GM12878 (cell line): ENCODE data around the gene KLK2. TPM values are rescaled to one million over a fixed set of nuclear protein-coding genes. Genes with fewer than 3 reads are reported as not detected.

Source experiments
- ATAC-seq: fragments of 200-7000 bp; cut with Tn5 transposase; 3 replicates; pipeline ENCODE4 v1.9.1; 2020; ENCODE audit warnings: mild to moderate bottlenecking, moderate library complexity
- BruUV-seq: library from RNA; stranded (reverse); fragments of 400-500 nt; replicated peaks from 2 replicates; lab custom pipeline; 2021; lab: Mats Ljungman, UMichigan
- CTCF ChIA-PET: fragments of 300-600 bp; sonication (Branson Sonifier 250); formaldehyde crosslinking; extraction: SDS; loops from one replicate; lab custom pipeline; 2021; ENCODE audit warnings: inconsistent platforms; lab: Yijun Ruan, JAX
- POLR2A ChIA-PET: fragments of 350-600 bp; formaldehyde crosslinking; extraction: SDS; loops from one replicate; lab custom pipeline; 2021; ENCODE audit warnings: inconsistent platforms; lab: Charles Lee
- RAD21 ChIA-PET: fragments of 300-600 bp; sonication (Branson Sonifier 250); formaldehyde crosslinking; loops from one replicate; lab custom pipeline; 2023; ENCODE audit warnings: antibody characterized with exemption; ENCODE audit not compliant: unreplicated experiment; lab: Charles Lee
- SMC1A ChIA-PET: fragments of 300-600 bp; sonication (Branson Sonifier 250); formaldehyde crosslinking; loops from one replicate; lab custom pipeline; 2023; ENCODE audit not compliant: unreplicated experiment, uncharacterized antibody; lab: Charles Lee
- DNase-seq: peaks from one replicate; pipeline ENCODE4 v3.0.0-alpha.2; 2011; ENCODE audit warnings: low read depth, low spot score
- FAIRE-seq: peaks from 3 replicates; lab custom pipeline; 2011; peaks lifted over from hg19 to GRCh38; lab: Jason Lieb, UNC
- H2AFZ ChIP-seq: 2 replicates; pipeline ENCODE4 v1.6.0; 2011; ENCODE audit warnings: low read depth, low read length, control low read depth; ENCODE audit not compliant: control insufficient read depth
- H3K27ac ChIP-seq: 2 replicates; pipeline ENCODE4 v1.5.1; 2011; ENCODE audit warnings: control low read depth; ENCODE audit not compliant: control insufficient read depth, insufficient read depth
- H3K27me3 ChIP-seq, 2 experiments: replicated peaks in 1 of 2; 2 replicates each; pipeline versions ENCODE4 v1.6.0 to v1.6.1; 2011; ENCODE audit warnings: low read length in 1 of 2; ENCODE audit not compliant: control insufficient read depth in 2 of 2, insufficient read depth in 2 of 2
- H3K36me3 ChIP-seq, 2 experiments: 2 replicates each; pipeline ENCODE4 v1.5.1; 2011; ENCODE audit warnings: low read length in 1 of 2; ENCODE audit not compliant: control insufficient read depth in 2 of 2, insufficient read depth in 2 of 2
- H3K4me1 ChIP-seq: 2 replicates; pipeline ENCODE4 v1.6.1; 2011; ENCODE audit warnings: mild to moderate bottlenecking, low read length, moderate library complexity, mixed read lengths; ENCODE audit not compliant: control insufficient read depth, insufficient read depth
- H3K4me2 ChIP-seq: 2 replicates; pipeline ENCODE4 v1.6.0; 2011; ENCODE audit warnings: control low read depth; ENCODE audit not compliant: control insufficient read depth, insufficient read depth
- H3K4me3 ChIP-seq: fragments of 200-600 bp; sonication (generic); 2 replicates; pipeline ENCODE4 v1.5.1; 2016
- H3K79me2 ChIP-seq: 2 replicates; pipeline ENCODE4 v1.6.0; 2011; ENCODE audit warnings: low read length; ENCODE audit not compliant: control insufficient read depth, insufficient read depth
- H3K9ac ChIP-seq: 2 replicates; pipeline ENCODE4 v1.8.0; 2011; ENCODE audit warnings: low read length, control low read depth, mixed read lengths; ENCODE audit not compliant: control insufficient read depth, insufficient read depth
- H3K9me3 ChIP-seq: replicated peaks from 3 replicates; pipeline ENCODE4 v1.5.1; 2011; ENCODE audit warnings: mild to moderate bottlenecking, low read length; ENCODE audit not compliant: control insufficient read depth, insufficient read depth
- H4K20me1 ChIP-seq: 2 replicates; pipeline ENCODE4 v1.6.0; 2011; ENCODE audit not compliant: control insufficient read depth, insufficient read depth
- E2F8 ChIP-seq: fragments of 450-650 bp; IDR thresholded peaks from 2 replicates; pipeline ENCODE4 v1.6.1; 2018; ENCODE audit warnings: mild to moderate bottlenecking, low read depth, moderate library complexity; ENCODE audit not compliant: partially characterized antibody
- LARP7 ChIP-seq: fragments of 450-650 bp; IDR thresholded peaks from 2 replicates; pipeline ENCODE4 v1.6.1; 2017; ENCODE audit warnings: mild to moderate bottlenecking
- MEF2A ChIP-seq: IDR thresholded peaks from 2 replicates; pipeline ENCODE4 v1.6.1; 2011; ENCODE audit warnings: low read depth, mild to moderate bottlenecking, low read length, moderate library complexity; ENCODE audit not compliant: insufficient read depth
- MEF2B ChIP-seq: fragments of 450-650 bp; IDR thresholded peaks from 2 replicates; pipeline ENCODE4 v1.6.1; 2018; ENCODE audit warnings: mild to moderate bottlenecking, moderate library complexity; ENCODE audit not compliant: partially characterized antibody, poor library complexity, severe bottlenecking
- NFIC ChIP-seq: IDR thresholded peaks from 2 replicates; pipeline ENCODE4 v1.6.1; 2012; ENCODE audit warnings: low read depth, mild to moderate bottlenecking, inconsistent platforms, low read length, moderate library complexity
- SMC3 ChIP-seq: IDR thresholded peaks from 2 replicates; pipeline ENCODE4 v1.6.1; 2011; ENCODE audit warnings: low read length, improper control_type of control experiment, borderline replicate concordance
- ZNF384 ChIP-seq: IDR thresholded peaks from 2 replicates; pipeline ENCODE4 v1.6.1; 2012; ENCODE audit warnings: low read depth, mild to moderate bottlenecking, low read length, improper control_type of control experiment, borderline replicate concordance
- ZNF592 ChIP-seq: fragments of 450-650 bp; IDR thresholded peaks from 2 replicates; pipeline ENCODE4 v1.6.1; 2017; ENCODE audit warnings: mild to moderate bottlenecking, moderate library complexity
- WGBS: methylation state at CpG from one replicate; pipeline ENCODE4 v1.1.6; 2016; ENCODE audit warnings: low lambda C conversion rate; ENCODE audit not compliant: insufficient replicate concordance, insufficient coverage; ENCODE audit errors: missing lambda C conversion rate; 5-methylcytosine and 5-hydroxymethylcytosine counted together
- in situ Hi-C: fragments of 300-500 bp; cut with MboI; formaldehyde crosslinking; loops from 9 replicates; pipeline ENCODE4 v1.14.3; 2018; ENCODE audit warnings: mixed read lengths
- intact Hi-C: fragments of 100-400 bp; cut with micrococcal nuclease; formaldehyde crosslinking; loops from one replicate; pipeline ENCODE4 v1.14.2; 2022; ENCODE audit not compliant: unreplicated experiment
- polyA plus RNA-seq, 11 experiments: library from polyadenylated mRNA; depleted of rRNA in 4 of 11; unstranded in 6 of 11; stranded (reverse) in 5 of 11; fragments of >200 nt; fragmentation: Nextera tagmentation in 4 of 11; fragmentation: Illumina TruSeq in 1 of 11; extraction: Ambion mirVana in 4 of 11; extraction: Trizol in 1 of 11; gene quantifications; 1 replicate in 1 of 11; 2 replicates in 10 of 11; pipeline versions ENCODE4 v1.2.1 to v1.2.3, GENCODE V29; 2011 to 2016; ENCODE audit warnings: inconsistent platforms in 2 of 11, missing spikeins in 2 of 11, low read depth in 1 of 11
- total RNA-seq, 4 experiments: library from RNA; depleted of rRNA in 3 of 4; stranded (reverse); fragments of >200 nt in 3 of 4; fragmentation: Illumina TruSeq in 1 of 4; extraction: Trizol in 1 of 4; gene quantifications; 2 replicates each; pipeline versions ENCODE4 v1.2.1 to v1.2.3, GENCODE V29; 2013 to 2021

Gene KLK2
- total and polyA plus RNA-seq, 10 of the 15 experiments (the other 5 are each of a cell fraction or from before 2014, with no cell fraction given): 0.19 to 3.1 (median 1.2) TPM

GRCh38 chr19:50851620-50852019 lies 21.6 kb upstream of the KLK2 start:
- H3K4me2 ChIP-seq: no peak overlapping the region
- no peaks in the 10 kb centered on the region for H3K4me1 ChIP-seq
- H4K20me1 ChIP-seq: no peaks in the 10 kb centered on the region
- DNase-seq: no peak
- 48% methylated on average over 4 of the region's 4 CpGs for WGBS
- TF ChIP-seq SMC3: no peak
- no peak for TF ChIP-seq ZNF384
- TF ChIP-seq E2F8: no peak
- no peak for TF ChIP-seq MEF2B
- TF ChIP-seq LARP7: no peak
- no peak for TF ChIP-seq ZNF592
- no peak for TF ChIP-seq NFIC
- no peak for TF ChIP-seq MEF2A
- TF ChIP-seq, all 136 proteins: peak for 0
- FAIRE-seq: no peak
- Histone ChIP-seq H3K27ac (no peak overlapping the region), H2AFZ (no peak overlapping the region), H3K9me3 (no peaks in the 10 kb centered on the region; the same call in 2 of the 3 replicates), H3K36me3 (no peaks in the 10 kb centered on the region), H3K4me3 (no peak overlapping the region), H3K27me3 (no peaks in the 10 kb centered on the region; a peak in 1 of 4 replicates), H3K9ac (no peak overlapping the region), H3K79me2 (no peaks in the 10 kb centered on the region)
- SMC1A ChIA-PET: interaction anchor here (1.7 kb wide), 1 partner anchor 8 kb away, joined by 6 read pairs; no protein-coding TSS in a partner anchor
- CTCF ChIA-PET: no interaction called here
- in situ Hi-C loops: no loop called here
- no peak for ATAC-seq
- RAD21 ChIA-PET: no interaction called here
- POLR2A ChIA-PET: no interaction called here
- no TSS peak for BruUV-seq
- intact Hi-C loops: no loop called here
